GM12878 (cell line): Measurements from ENCODE around the gene ARHGAP20. TPM values are rescaled to one million over a fixed set of nuclear protein-coding genes. Genes with fewer than 3 reads are reported as not detected.

Experiments
- CUX1 ChIP-seq: IDR thresholded peaks from 2 replicates; pipeline ENCODE4 v1.6.1; 2012; ENCODE audit warnings: improper control_type of control experiment, low read depth, low read length; ENCODE audit not compliant: insufficient replicate concordance
- KLF5 ChIP-seq: fragments of 450-650 bp; IDR thresholded peaks from 2 replicates; pipeline ENCODE4 v1.6.1; 2014; ENCODE audit warnings: mild to moderate bottlenecking; ENCODE audit not compliant: partially characterized antibody
- MYC ChIP-seq: IDR thresholded peaks from 2 replicates; pipeline ENCODE4 v1.6.1; 2011; ENCODE audit warnings: mild to moderate bottlenecking, low read length, moderate library complexity, inconsistent platforms; ENCODE audit not compliant: insufficient read depth, insufficient replicate concordance, insufficient read length, severe bottlenecking
- STAT3 ChIP-seq: IDR thresholded peaks from 2 replicates; pipeline ENCODE4 v1.6.1; 2011; ENCODE audit warnings: low read depth, low read length, improper control_type of control experiment
- ZNF687 ChIP-seq: fragments of 450-650 bp; IDR thresholded peaks from 2 replicates; pipeline ENCODE4 v1.6.1; 2017; ENCODE audit warnings: mild to moderate bottlenecking, moderate library complexity
- polyA plus RNA-seq, 11 experiments: library from polyadenylated mRNA; depleted of rRNA in 4 of 11; unstranded in 6 of 11; stranded (reverse) in 5 of 11; fragments of >200 nt; fragmentation: Nextera tagmentation in 4 of 11; fragmentation: Illumina TruSeq in 1 of 11; extraction: Ambion mirVana in 4 of 11; extraction: Trizol in 1 of 11; gene quantifications; 1 replicate in 1 of 11; 2 replicates in 10 of 11; pipeline versions ENCODE4 v1.2.1 to v1.2.3, GENCODE V29; 2011 to 2016; ENCODE audit warnings: inconsistent platforms in 2 of 11, missing spikeins in 2 of 11, low read depth in 1 of 11
- total RNA-seq, 4 experiments: library from RNA; depleted of rRNA in 3 of 4; stranded (reverse); fragments of >200 nt in 3 of 4; fragmentation: Illumina TruSeq in 1 of 4; extraction: Trizol in 1 of 4; gene quantifications; 2 replicates each; pipeline versions ENCODE4 v1.2.1 to v1.2.3, GENCODE V29; 2013 to 2021

The ARHGAP20 gene
- total and polyA plus RNA-seq, 10 of the 15 experiments (the other 5 are each of a cell fraction or from before 2014, with no cell fraction given) = 0.01 TPM; not detected in 9

- no peak for TF ChIP-seq ZNF687
- TF ChIP-seq KLF5 = no peak
- TF ChIP-seq CUX1 = no peak
- no peak for TF ChIP-seq MYC
- TF ChIP-seq STAT3 = no peak
These were observed 56.3 kb downstream of the ARHGAP20 start (continued) for GRCh38 chr11:110655967-110656366.
